ENCODE measurements around the gene FAM124A.

The FAM124A gene

GRCh38 chr13:51243832-51244231 is 21.6 kb downstream of the FAM124A start:
- no peak for DNase-seq

GRCh38 chr13:51244637-51245405 is 22.6 kb downstream of the FAM124A start:
- no peak for DNase-seq

- DNase-seq: no peak
Measured at GRCh38 chr13:51245583-51245982, 23.4 kb downstream of the FAM124A start.

- no peak for DNase-seq
Measured at GRCh38 chr13:51246025-51246417, 23.8 kb downstream of the FAM124A start.

- no peak for DNase-seq
Measured at GRCh38 chr13:51246418-51247277, 24.4 kb downstream of the FAM124A start.

GRCh38 chr13:51249255-51249654 is 27.1 kb downstream of the FAM124A start:
- DNase-seq: no peak

- DNase-seq: peak; percentile 9
Measured at GRCh38 chr13:51249770-51250741, 27.9 kb downstream of the FAM124A start.

GRCh38 chr13:51251480-51251879 is 29.3 kb downstream of the FAM124A start:
- no peak for DNase-seq

GRCh38 chr13:51252954-51253532 is 30.8 kb downstream of the FAM124A start:
- DNase-seq: no peak

- no peak for DNase-seq
Measured at GRCh38 chr13:51255556-51255955, 33.4 kb downstream of the FAM124A start.

- peak; percentile 18 for DNase-seq
Measured at GRCh38 chr13:51257187-51257586, 35.0 kb downstream of the FAM124A start.

- no peak for DNase-seq
Measured at GRCh38 chr13:51258612-51259548, 36.7 kb downstream of the FAM124A start.

GRCh38 chr13:51260154-51260553 is 38.0 kb downstream of the FAM124A start:
- no peak for DNase-seq

GRCh38 chr13:51261610-51262249 is 39.5 kb downstream of the FAM124A start:
- DNase-seq: no peak

GRCh38 chr13:51262501-51263211 is 40.5 kb downstream of the FAM124A start:
- no peak for DNase-seq

GRCh38 chr13:51266642-51267041 is 44.4 kb downstream of the FAM124A start:
- DNase-seq: no peak

- no peak for DNase-seq
Measured at GRCh38 chr13:51267622-51268021, 45.4 kb downstream of the FAM124A start.

GRCh38 chr13:51269039-51269438 is 46.8 kb downstream of the FAM124A start:
- no peak for DNase-seq

GRCh38 chr13:51270623-51271415 is 48.6 kb downstream of the FAM124A start:
- no peak for DNase-seq

Data from hematopoietic multipotent progenitor cell treated with erythropoietin and hydrocortisone succinate and interleukin-3 and kit ligand, for 8 days (in vitro differentiated cells).